Left ventricle myocardium inferior (tissue), 1 donor: ENCODE measurements around the gene HSPB1. TPM values are rescaled to one million over a fixed set of nuclear protein-coding genes. Genes with fewer than 3 reads are reported as not detected.

Experiments used
- DNase-seq: peaks from one replicate; pipeline ENCODE4 v3.0.0-alpha.2; 2020
- H3K27ac ChIP-seq: fragments of 200-600 bp; replicated peaks from 2 replicates; pipeline ENCODE4 v1.8.0; 2021
- H3K27me3 ChIP-seq: fragments of 200-600 bp; 2 replicates; pipeline ENCODE4 v1.8.0; 2021; ENCODE audit warnings: low read depth
- H3K36me3 ChIP-seq: fragments of 200-600 bp; 2 replicates; pipeline ENCODE4 v1.8.0; 2021
- H3K4me1 ChIP-seq: fragments of 200-600 bp; 2 replicates; pipeline ENCODE4 v1.8.0; 2021
- H3K4me3 ChIP-seq: fragments of 200-600 bp; 2 replicates; pipeline ENCODE4 v1.8.0; 2021; ENCODE audit warnings: mild to moderate bottlenecking, moderate library complexity
- H3K9me3 ChIP-seq: fragments of 200-600 bp; replicated peaks from 2 replicates; pipeline ENCODE4 v1.8.0; 2021
- CTCF ChIP-seq: fragments of 200-600 bp; IDR thresholded peaks from 2 replicates; pipeline ENCODE4 v1.8.0; 2021; ENCODE audit warnings: antibody characterized with exemption, mild to moderate bottlenecking, borderline replicate concordance
- intact Hi-C: fragments of 100-400 bp; cut with micrococcal nuclease; formaldehyde crosslinking; loops from one replicate; pipeline ENCODE4 v1.11.0; 2022
- total RNA-seq: library from RNA; stranded (reverse); fragmentation: NEBNext Ultra II Directional; extraction: Animal tissue kit (Norgen Biotek cat#: 25700); gene quantifications from one replicate; pipeline ENCODE4 v1.2.1, GENCODE V29; 2021
- donor health status: DM: no; HTN: yes; CAD: no; lungs with severe emphysema.

HSPB1 gene
- total RNA-seq, 1 donor from 2014 or later, result 2,037 TPM

DNA sequence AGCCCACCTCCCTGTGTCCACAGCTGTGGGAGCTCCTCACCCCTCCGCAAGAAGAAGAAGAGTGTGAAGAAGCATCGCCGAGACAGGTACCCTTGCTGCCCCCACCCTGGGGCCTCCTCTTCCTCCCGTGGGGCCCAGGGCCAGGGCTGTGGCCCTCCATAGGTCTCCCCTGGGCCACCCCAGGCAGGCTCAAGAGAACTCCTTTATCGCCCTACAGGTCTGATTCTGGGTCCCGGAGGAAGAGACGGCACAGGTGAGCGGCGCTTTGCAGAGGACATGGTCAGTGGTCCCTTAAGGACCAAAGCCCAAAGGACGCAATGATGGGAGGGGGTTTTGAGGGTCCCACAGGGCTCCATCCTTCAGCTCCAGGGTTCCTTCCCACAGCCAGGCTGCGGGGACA is 41.1 kb upstream of the HSPB1 start:
- peaks cover 6% of the 10 kb centered on the region for H3K4me1 ChIP-seq
- H3K4me3 ChIP-seq, result no peak overlapping the region
- peaks cover 83% of the 10 kb centered on the region for H3K27me3 ChIP-seq
- no peaks in the 10 kb centered on the region for H3K9me3 ChIP-seq
- H3K27ac ChIP-seq, result no peak overlapping the region
- intact Hi-C loops, result no loop called here
- TF ChIP-seq CTCF, result no peak
- no peaks in the 10 kb centered on the region for H3K36me3 ChIP-seq
- no peak for DNase-seq

- Histone ChIP-seq H3K27me3 (peaks cover 83% of the 10 kb centered on the region), H3K4me3 (no peak overlapping the region), H3K9me3 (no peaks in the 10 kb centered on the region), H3K27ac (no peak overlapping the region), H3K4me1 (peaks cover 9% of the 10 kb centered on the region), H3K36me3 (no peaks in the 10 kb centered on the region)
- DNase-seq, result no peak
- no peak for TF ChIP-seq CTCF
- intact Hi-C loops, result no loop called here
Measured at GRCh38 chr7:76261931-76262330, 40.5 kb upstream of the HSPB1 start.

DNA sequence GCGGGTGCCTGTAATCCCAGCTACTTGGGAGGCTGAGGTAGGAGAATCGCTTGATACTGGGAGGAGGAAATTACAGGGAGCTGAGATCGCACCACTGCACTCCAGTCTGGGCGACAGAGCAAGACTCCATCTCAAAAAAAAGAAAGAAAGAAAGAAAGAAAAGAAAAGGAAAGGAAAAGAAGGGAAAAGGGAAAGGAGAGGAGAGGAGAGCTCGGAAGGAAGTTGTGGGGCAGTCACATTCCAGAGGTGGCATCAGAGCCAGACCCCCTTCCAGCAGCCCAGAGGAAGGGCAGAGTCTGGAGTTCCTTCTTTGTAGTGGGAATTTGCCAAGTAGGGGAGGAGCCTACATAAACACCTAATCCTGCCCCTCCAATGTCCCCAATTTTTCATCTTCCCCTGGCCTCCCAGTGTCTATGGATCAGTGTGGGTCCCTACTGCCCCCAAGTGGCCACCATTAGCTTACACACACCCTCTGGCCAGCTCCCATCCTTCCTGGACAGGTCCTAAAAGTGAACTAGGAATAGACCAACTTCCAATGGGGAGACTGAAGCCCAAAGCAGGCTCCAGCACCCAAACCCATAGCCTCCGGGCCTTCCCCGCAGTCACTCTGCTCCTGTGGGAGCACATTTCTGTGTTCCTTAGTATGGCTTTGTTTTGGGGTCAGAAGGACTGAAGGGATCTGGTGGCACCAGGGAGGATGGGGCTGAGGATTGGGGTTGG is 39.6 kb upstream of the HSPB1 start:
- Histone ChIP-seq H3K4me1 (peaks cover 16% of the 10 kb centered on the region), H3K27ac (no peak overlapping the region), H3K4me3 (no peak overlapping the region), H3K36me3 (no peaks in the 10 kb centered on the region), H3K27me3 (peaks cover 83% of the 10 kb centered on the region), H3K9me3 (no peaks in the 10 kb centered on the region)
- intact Hi-C loops, result no loop called here
- TF ChIP-seq CTCF, result peak; percentile 74
- DNase-seq, result no peak

- Histone ChIP-seq H3K36me3 (no peaks in the 10 kb centered on the region), H3K4me1 (peaks cover 10% of the 10 kb centered on the region), H3K4me3 (no peak overlapping the region), H3K9me3 (no peaks in the 10 kb centered on the region), H3K27me3 (peaks cover 83% of the 10 kb centered on the region), H3K27ac (no peak overlapping the region)
- no peak for DNase-seq
- no peak for TF ChIP-seq CTCF
- intact Hi-C loops, result no loop called here
Measured at GRCh38 chr7:76265299-76265698, 37.2 kb upstream of the HSPB1 start.

GRCh38 chr7:76267107-76267893 is 35.2 kb upstream of the HSPB1 start:
- Histone ChIP-seq H3K27me3 (peaks cover 83% of the 10 kb centered on the region), H3K36me3 (no peaks in the 10 kb centered on the region), H3K27ac (no peak overlapping the region), H3K4me1 (peaks cover 10% of the 10 kb centered on the region), H3K4me3 (peak overlapping the region; percentile 54), H3K9me3 (no peaks in the 10 kb centered on the region)
- DNase-seq, result no peak
- intact Hi-C loops, result no loop called here
- TF ChIP-seq CTCF, result no peak
